Heart right ventricle (tissue), 16 donors: ENCODE data around the gene PSPN. TPM values are rescaled to one million over a fixed set of nuclear protein-coding genes. Genes with fewer than 3 reads are reported as not detected.

ENCODE experiments used
- ATAC-seq, 8 donors: fragments of 200-7000 bp; cut with Tn5 transposase; one replicate each; pipeline ENCODE4 v1.9.1; 2020; ENCODE audit warnings: mild to moderate bottlenecking in 8 of 8, moderate library complexity in 8 of 8, moderate number of reproducible peaks in 1 of 8
- DNase-seq, 2 donors: peaks; one replicate each; pipeline ENCODE4 v3.0.0-alpha.2; 2020
- H3K27ac ChIP-seq, 10 donors: fragments of 200-600 bp; sonication (generic) in 2 of 10; one replicate each; pipeline versions ENCODE4 v1.5.0 to v1.8.0; 2020 to 2022; ENCODE audit warnings: mild to moderate bottlenecking in 3 of 10
- H3K27me3 ChIP-seq, 7 donors: fragments of 200-600 bp; one replicate each; pipeline ENCODE4 v1.8.0; 2021 to 2022; ENCODE audit warnings: mild to moderate bottlenecking in 2 of 7
- H3K36me3 ChIP-seq, 9 donors: fragments of 200-600 bp; sonication (generic) in 1 of 9; one replicate each; pipeline versions ENCODE4 v1.5.0 to v1.8.0; 2020 to 2022; ENCODE audit warnings: mild to moderate bottlenecking in 2 of 9
- H3K4me1 ChIP-seq, 9 donors: fragments of 200-600 bp; sonication (generic) in 1 of 9; one replicate each; pipeline versions ENCODE4 v1.5.0 to v1.8.0; 2020 to 2022; ENCODE audit warnings: mild to moderate bottlenecking in 4 of 9
- H3K4me3 ChIP-seq, 10 donors: fragments of 200-600 bp; sonication (generic) in 2 of 10; one replicate each; pipeline versions ENCODE4 v1.5.0 to v1.8.0; 2020 to 2022; ENCODE audit warnings: mild to moderate bottlenecking in 7 of 10, moderate library complexity in 2 of 10
- H3K9me3 ChIP-seq, 11 donors: fragments of 200-600 bp in 10 of 11; sonication (generic) in 2 of 11; one replicate each; pipeline versions ENCODE4 v1.5.0 to v1.8.0; 2013 to 2022; ENCODE audit warnings: mild to moderate bottlenecking in 2 of 11, control low read depth in 1 of 11, moderate library complexity in 1 of 11
- CTCF ChIP-seq, 9 donors: fragments of 200-600 bp; sonication (generic) in 2 of 9; IDR thresholded peaks; one replicate each; pipeline versions ENCODE4 v1.5.0 to v1.8.0; 2021 to 2022; ENCODE audit warnings: antibody characterized with exemption in 9 of 9, mild to moderate bottlenecking in 5 of 9, moderate library complexity in 1 of 9
- WGBS, 2 donors: extraction: QIAGEN DNeasy Blood & Tissue Kit; methylation state at CpG; one replicate each; pipeline ENCODE4 v1.1.7; 2013; ENCODE audit warnings: inconsistent platforms in 1 of 2; 5-methylcytosine and 5-hydroxymethylcytosine counted together
- intact Hi-C, 10 donors: fragments of 100-400 bp; cut with DNase I; formaldehyde crosslinking; loops; one replicate each; pipeline versions ENCODE4 v1.11.1 to v1.14.2; 2022
- polyA plus RNA-seq, 2 donors: library from polyadenylated mRNA; stranded (reverse); fragments of 200-250 nt; gene quantifications; one replicate each; pipeline ENCODE4 v1.2.3, GENCODE V29; 2013
- total RNA-seq, 10 donors: library from RNA; stranded (reverse); fragmentation: NEBNext Ultra II Directional in 3 of 10; extraction: Animal tissue kit (Norgen Biotek cat#: 25700) in 3 of 10; gene quantifications; one replicate each; pipeline versions ENCODE4 v1.2.1 to v1.2.4, GENCODE V29; 2021 to 2023
- donor health status: Arrhythmogenic right ventricular cardiomyopathy.
- donor health status: ischemic (EF 13 %, LVEDD 7.1; RV severe dilation, severe dysfunction).
- donor health status: healthy with polysubstance abuse.
- donor health status: DM: no; HTN: yes; CAD: no.
- donor health status: DM: no; HTN: no; CAD: no.
- donor health status: ischemic (EF 25% LVEDD 6.9; RV normal size, moderate dysfunction).
- donor health status: ischemic (EF 25% LVEDD 5.7; RV mildly dilated, moderate dysfunction).
- donor health status: healthy.
- donor health status: DM: yes; HTN: yes; CAD: no.
- donor health status: Ischemic cardiomyopathy.
- donor health status: ischemic (EF 35%, LVEDD 5.7; RV mildly dilated, moderate dysfunction).
- donor health status: nonischemic (EF 11% LVEDD 7.7; RV severe dilation, severe dysfunction).
- donor health status: DM: yes; HTN: yes; CAD: no.
- donor health status: PGD.
- donor health status: ischemic (EF 29% LVEDD 5.4; RV normal size, mild dysfunction).
- donor health status: nonischemic (EF 23%, LVEDD 6.1; RV moderate dilation, normal function).

The PSPN gene
- total and polyA plus RNA-seq, 12 donors, result 0.36 to 1.4 (median 0.70) TPM

GRCh38 chr19:6417713-6418561, 42.2 kb upstream of the PSPN start:
- intact Hi-C loops, result loop anchor here in 1 of 10 donors (10.0 kb wide), 1 partner anchor 193 kb away; no protein-coding TSS in a partner anchor
- H3K36me3 ChIP-seq, result peaks cover 10 to 94% (median 63%) of the 10 kb centered on the region in 9 donors
- H3K4me3 ChIP-seq, result no peak overlapping the region
- ATAC-seq (peak in 6 of 8 donors; percentile 37 to 67 (median 56)), DNase-seq (no peak)
- 71 to 77% methylated on average over 33 of the region's 33 CpGs for whole genome bisulfite sequencing, 2 donors
- no peaks in the 10 kb centered on the region for H3K27me3 ChIP-seq
- H3K4me1 ChIP-seq, result peaks cover 4 to 44% (median 13%) of the 10 kb centered on the region in 9 donors
- no peak overlapping the region for H3K27ac ChIP-seq
- no peaks in the 10 kb centered on the region for H3K9me3 ChIP-seq
- peak in 8 of 9 donors; percentile 22 to 58 (median 46) for TF ChIP-seq CTCF (IDR thresholded peaks at IDR 0.05)

GRCh38 chr19:6416658-6417405, 41.1 kb upstream of the PSPN start:
- H3K27ac ChIP-seq, result no peak overlapping the region

GRCh38 chr19:6415591-6416190, 40.0 kb upstream of the PSPN start:
- no peak for DNase-seq
- no peak overlapping the region for H3K4me3 ChIP-seq
- H3K4me1 ChIP-seq, result peaks cover 0 to 33% (median 0%) of the 10 kb centered on the region in 9 donors
- H3K27ac ChIP-seq, result no peak overlapping the region
- no peaks in the 10 kb centered on the region for H3K27me3 ChIP-seq
- intact Hi-C loops, result loop anchor here in 1 of 10 donors (10.0 kb wide), 1 partner anchor 191 kb away; no protein-coding TSS in a partner anchor
- 94% methylated on average over 32 of the region's 32 CpGs for WGBS, 2 donors
- no peak for ATAC-seq
- no peak for TF ChIP-seq CTCF (IDR thresholded peaks at IDR 0.05)
- peaks cover 10 to 76% (median 63%) of the 10 kb centered on the region in 9 donors for H3K36me3 ChIP-seq
- no peaks in the 10 kb centered on the region for H3K9me3 ChIP-seq

More at GRCh38 chr19:6416658-6417405, 41.1 kb upstream of the PSPN start:
- DNase-seq (no peak), ATAC-seq (peak in 1 of 8 donors; percentile 13)
- no peaks in the 10 kb centered on the region for H3K27me3 ChIP-seq
- peaks cover 0 to 42% (median 5%) of the 10 kb centered on the region in 9 donors for H3K4me1 ChIP-seq
- no peak for TF ChIP-seq CTCF (IDR thresholded peaks at IDR 0.05)
- H3K36me3 ChIP-seq, result peaks cover 10 to 88% (median 63%) of the 10 kb centered on the region in 9 donors
- no peaks in the 10 kb centered on the region for H3K9me3 ChIP-seq
- intact Hi-C loops, result loop anchor here in 1 of 10 donors (10.0 kb wide), 1 partner anchor 192 kb away; no protein-coding TSS in a partner anchor
- no peak overlapping the region for H3K4me3 ChIP-seq
- WGBS, 2 donors, result 93 to 94% methylated on average over 29 of the region's 29 CpGs
